ENCODE measurements around the gene MAP4. TPM values are rescaled to one million over a fixed set of nuclear protein-coding genes. Genes with fewer than 3 reads are reported as not detected.

Gene MAP4
- polyA plus RNA-seq, 3 donors = 6.2 to 24.1 (median 18.4) TPM

GRCh38 chr3:47877290-47877689 is 138.9 kb downstream of the MAP4 start:
- Histone ChIP-seq H3K4me3 (replicated peaks in 1 of 3; ENCODE audit: low read depth in 2 of 3, low read length in 3 of 3) (no peak overlapping the region), H3K4me1 (ENCODE audit: control insufficient read depth in 1 of 2, insufficient read depth in 2 of 2, low read length in 2 of 2) (no peaks in the 10 kb centered on the region), H2AFZ (ENCODE audit: insufficient read depth, low read depth, low read length, poor library complexity, severe bottlenecking) (no peak overlapping the region), H3K9ac (ENCODE audit: insufficient read depth, low read length, poor library complexity, severe bottlenecking) (no peak overlapping the region), H3K9me3 (replicated peaks in 1 of 2; ENCODE audit: control insufficient read depth in 1 of 2, insufficient read depth in 1 of 2, low read length in 2 of 2) (no peaks in the 10 kb centered on the region), H4K20me1 (ENCODE audit: insufficient read depth, low read length) (no peaks in the 10 kb centered on the region), H3K27me3 (ENCODE audit: control insufficient read depth in 2 of 2, insufficient read depth in 2 of 2, low read length in 2 of 2) (no peaks in the 10 kb centered on the region), H3K36me3 (replicated peaks in 1 of 2; ENCODE audit: control insufficient read depth in 1 of 2, insufficient read depth in 2 of 2, low read length in 2 of 2) (peaks cover 15 to 50% of the 10 kb centered on the region in 2 donors), H3K27ac (ENCODE audit: low read depth in 1 of 2, low read length in 2 of 2) (no peak overlapping the region), H3K79me2 (ENCODE audit: insufficient read depth, low read length) (no peaks in the 10 kb centered on the region), H3K4me2 (replicated peaks; ENCODE audit: extremely low read depth, low read length, poor library complexity, severe bottlenecking) (no peak overlapping the region)
- DNase-seq = no peak
- intact Hi-C loops (cut with micrococcal nuclease) = no loop called here
- no peaks in the 10 kb centered on the region for H3K4me1 Mint-ChIP-seq
- no peak overlapping the region for H3K4me3 Mint-ChIP-seq
- H3K36me3 Mint-ChIP-seq = peaks cover 23 to 38% of the 10 kb centered on the region in 2 donors
- H3K27ac Mint-ChIP-seq = peak overlapping the region in 1 of 7 donors; percentile 7
- H3K27me3 Mint-ChIP-seq (ENCODE audit: low read depth in 3 of 3) = no peaks in the 10 kb centered on the region
- no CpG with 5 or more reads among the region's 3 CpGs for WGBS (ENCODE audit: insufficient coverage)
- TF ChIP-seq CTCF (IDR thresholded peaks at IDR 0.05) = no peak
- H3K9me3 Mint-ChIP-seq = no peaks in the 10 kb centered on the region

GRCh38 chr3:47874913-47875312 is 141.3 kb downstream of the MAP4 start:
- Histone ChIP-seq H3K9ac (ENCODE audit: insufficient read depth, low read length, poor library complexity, severe bottlenecking) (no peak overlapping the region), H3K4me2 (replicated peaks; ENCODE audit: extremely low read depth, low read length, poor library complexity, severe bottlenecking) (no peak overlapping the region), H3K4me3 (replicated peaks in 1 of 3; ENCODE audit: low read depth in 2 of 3, low read length in 3 of 3) (no peak overlapping the region), H3K4me1 (ENCODE audit: control insufficient read depth in 1 of 2, insufficient read depth in 2 of 2, low read length in 2 of 2) (no peaks in the 10 kb centered on the region), H3K27ac (ENCODE audit: low read depth in 1 of 2, low read length in 2 of 2) (no peak overlapping the region), H2AFZ (ENCODE audit: insufficient read depth, low read depth, low read length, poor library complexity, severe bottlenecking) (no peak overlapping the region), H3K36me3 (replicated peaks in 1 of 2; ENCODE audit: control insufficient read depth in 1 of 2, insufficient read depth in 2 of 2, low read length in 2 of 2) (peaks cover 33 to 74% of the 10 kb centered on the region in 2 donors), H3K27me3 (ENCODE audit: control insufficient read depth in 2 of 2, insufficient read depth in 2 of 2, low read length in 2 of 2) (no peaks in the 10 kb centered on the region), H3K79me2 (ENCODE audit: insufficient read depth, low read length) (no peaks in the 10 kb centered on the region), H4K20me1 (ENCODE audit: insufficient read depth, low read length) (no peaks in the 10 kb centered on the region), H3K9me3 (replicated peaks in 1 of 2; ENCODE audit: control insufficient read depth in 1 of 2, insufficient read depth in 1 of 2, low read length in 2 of 2) (no peaks in the 10 kb centered on the region)
- Mint-ChIP-seq H3K4me1 (no peaks in the 10 kb centered on the region), H3K4me3 (no peak overlapping the region), H3K36me3 (peaks cover 45 to 55% of the 10 kb centered on the region in 2 donors), H3K27me3 (ENCODE audit: low read depth in 3 of 3) (no peaks in the 10 kb centered on the region), H3K27ac (no peak overlapping the region), H3K9me3 (no peaks in the 10 kb centered on the region)
- intact Hi-C loops (cut with micrococcal nuclease) = no loop called here
- TF ChIP-seq CTCF (IDR thresholded peaks at IDR 0.05) = no peak
- WGBS (ENCODE audit: insufficient coverage) = 100% methylated on average over 1 of the region's 1 CpG
- DNase-seq = no peak

Data from CD14-positive monocyte (primary cell).